ENCODE measurements around the gene NEUROD4. TPM values are rescaled to one million over a fixed set of nuclear protein-coding genes. Genes with fewer than 3 reads are reported as not detected.
"Not testable (repeated sequence)": the region's sequence is repeated elsewhere in the genome, so short reads cannot be mapped to it uniquely, and the experiment has no call there.

Gene NEUROD4
- total and polyA plus RNA-seq, 2 experiments from 2014 or later: 0.07 to 0.13 TPM

GRCh38 chr12:54984658-54985376, 35.0 kb upstream of the NEUROD4 start, which contains the start of gene TESPA1:
Gene TESPA1 (minus strand): TSS chr12:54984762. CDS start chr12:54974562, 10,200 bp downstream.
- Histone ChIP-seq H3K27ac (ENCODE audit: low read depth) (no peak within 1 kb of the TSS), H3K9me2 (ENCODE audit: insufficient read depth) (no peaks in the 10 kb centered on the region), H3K79me2 (replicated peaks; ENCODE audit: insufficient read depth) (no peaks in the 10 kb centered on the region), H3K4me3 (no peak within 1 kb of the TSS), H3K4me2 (no peak within 1 kb of the TSS), H4K20me1 (replicated peaks; ENCODE audit: insufficient read depth) (no peaks in the 10 kb centered on the region), H3K27me3 (ENCODE audit: insufficient read depth) (no peaks in the 10 kb centered on the region), H3K36me3 (ENCODE audit: insufficient read depth) (no peaks in the 10 kb centered on the region), H3F3A (replicated peaks; ENCODE audit: low read depth) (no peaks in the 10 kb centered on the region), H3K4me1 (ENCODE audit: insufficient read depth) (no peaks in the 10 kb centered on the region), H2AFZ (peak within 1 kb of the TSS; percentile 87)
- DNase-seq (ENCODE audit: low spot score) (no peak), ATAC-seq (no peak)
- Mint-ChIP-seq H3K27me3 (ENCODE audit: insufficient read depth, low read depth, poor library complexity) (peaks cover 1% of the 10 kb centered on the region), H3K27ac (no peak within 1 kb of the TSS), H3K36me3 (ENCODE audit: low read depth) (no peaks in the 10 kb centered on the region), H3K4me3 (no peak within 1 kb of the TSS), H3K4me1 (no peaks in the 10 kb centered on the region), H3K9me3 (no peaks in the 10 kb centered on the region)
- no peak for TF ChIP-seq POLR2AphosphoS5 (IDR thresholded peaks at IDR 0.05; ENCODE audit: low read depth)
- TF ChIP-seq ZNF114 (CRISPR knock-in tag; IDR thresholded peaks at IDR 0.05): no peak
- TF ChIP-seq EZH2phosphoT487 (IDR thresholded peaks at IDR 0.05; ENCODE audit: unreplicated experiment): no peak
- no peak for TF ChIP-seq REST (IDR thresholded peaks at IDR 0.05; ENCODE audit: unreplicated experiment)

- H3K27me3 ChIP-seq (ENCODE audit: insufficient read depth); H3K4me1 ChIP-seq (ENCODE audit: insufficient read depth); H3K4me2 ChIP-seq: not testable (repeated sequence)
Observed at GRCh38 chr12:54986773-54987172, 33.0 kb upstream of the NEUROD4 start.

GRCh38 chr12:54987611-54988231, 32.1 kb upstream of the NEUROD4 start:
- H3K4me1 Mint-ChIP-seq: no peaks in the 10 kb centered on the region
- no peaks in the 10 kb centered on the region for H3K4me1 ChIP-seq (ENCODE audit: insufficient read depth)
- H4K20me1 ChIP-seq (replicated peaks; ENCODE audit: insufficient read depth): no peaks in the 10 kb centered on the region
- no peak overlapping the region for H2AFZ ChIP-seq
- no peaks in the 10 kb centered on the region for H3K27me3 ChIP-seq (ENCODE audit: insufficient read depth)
- no peak for ATAC-seq
- no peaks in the 10 kb centered on the region for H3F3A ChIP-seq (replicated peaks; ENCODE audit: low read depth)
- no peak overlapping the region for H3K27ac Mint-ChIP-seq
- TF ChIP-seq STAT1 (IDR thresholded peaks at IDR 0.05; ENCODE audit: unreplicated experiment) (no peak), NANOG (IDR thresholded peaks at IDR 0.05; ENCODE audit: borderline replicate concordance) (no peak), CREB1 (CRISPR knock-in tag; IDR thresholded peaks at IDR 0.05; ENCODE audit: low read depth) (no peak), ZNF114 (CRISPR knock-in tag; IDR thresholded peaks at IDR 0.05) (no peak)
- DNase-seq (ENCODE audit: low spot score): no peak
- no peak overlapping the region for H3K27ac ChIP-seq (ENCODE audit: low read depth)
- H3K4me3 ChIP-seq: no peak overlapping the region
- no peaks in the 10 kb centered on the region for H3K9me2 ChIP-seq (ENCODE audit: insufficient read depth)
- no peak overlapping the region for H3K4me2 ChIP-seq
- H3K4me3 Mint-ChIP-seq: no peak overlapping the region
- no peaks in the 10 kb centered on the region for H3K36me3 ChIP-seq (ENCODE audit: insufficient read depth)
- no peaks in the 10 kb centered on the region for H3K9me3 Mint-ChIP-seq
- no peaks in the 10 kb centered on the region for H3K36me3 Mint-ChIP-seq (ENCODE audit: low read depth)
- H3K79me2 ChIP-seq (replicated peaks; ENCODE audit: insufficient read depth): no peaks in the 10 kb centered on the region
- peaks cover 3% of the 10 kb centered on the region for H3K27me3 Mint-ChIP-seq (ENCODE audit: insufficient read depth, low read depth, poor library complexity)

More at GRCh38 chr12:54986773-54987172, 33.0 kb upstream of the NEUROD4 start:
- not testable (repeated sequence) for H3K4me3 Mint-ChIP-seq; DNase-seq (ENCODE audit: low spot score); H3K9me2 ChIP-seq (ENCODE audit: insufficient read depth); H3K27me3 Mint-ChIP-seq (ENCODE audit: insufficient read depth, low read depth, poor library complexity); H3K9me3 Mint-ChIP-seq; H3K4me3 ChIP-seq; H3K79me2 ChIP-seq (replicated peaks; ENCODE audit: insufficient read depth); H2AFZ ChIP-seq; H3K4me1 Mint-ChIP-seq; H4K20me1 ChIP-seq (replicated peaks; ENCODE audit: insufficient read depth); H3F3A ChIP-seq (replicated peaks; ENCODE audit: low read depth); H3K27ac ChIP-seq (ENCODE audit: low read depth); ATAC-seq; H3K36me3 Mint-ChIP-seq (ENCODE audit: low read depth); H3K27ac Mint-ChIP-seq; H3K36me3 ChIP-seq (ENCODE audit: insufficient read depth)
